NCI-H1694 treated with DMSO at 0.1 percent for 48 hours (cell line): ENCODE measurements around the gene GCKR.

Source experiments
- DNase-seq: peaks from one replicate; lab custom pipeline; 2025; lab: John Stamatoyannopoulos, UW

GCKR gene, protein sequence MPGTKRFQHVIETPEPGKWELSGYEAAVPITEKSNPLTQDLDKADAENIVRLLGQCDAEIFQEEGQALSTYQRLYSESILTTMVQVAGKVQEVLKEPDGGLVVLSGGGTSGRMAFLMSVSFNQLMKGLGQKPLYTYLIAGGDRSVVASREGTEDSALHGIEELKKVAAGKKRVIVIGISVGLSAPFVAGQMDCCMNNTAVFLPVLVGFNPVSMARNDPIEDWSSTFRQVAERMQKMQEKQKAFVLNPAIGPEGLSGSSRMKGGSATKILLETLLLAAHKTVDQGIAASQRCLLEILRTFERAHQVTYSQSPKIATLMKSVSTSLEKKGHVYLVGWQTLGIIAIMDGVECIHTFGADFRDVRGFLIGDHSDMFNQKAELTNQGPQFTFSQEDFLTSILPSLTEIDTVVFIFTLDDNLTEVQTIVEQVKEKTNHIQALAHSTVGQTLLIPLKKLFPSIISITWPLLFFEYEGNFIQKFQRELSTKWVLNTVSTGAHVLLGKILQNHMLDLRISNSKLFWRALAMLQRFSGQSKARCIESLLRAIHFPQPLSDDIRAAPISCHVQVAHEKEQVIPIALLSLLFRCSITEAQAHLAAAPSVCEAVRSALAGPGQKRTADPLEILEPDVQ

DNA sequence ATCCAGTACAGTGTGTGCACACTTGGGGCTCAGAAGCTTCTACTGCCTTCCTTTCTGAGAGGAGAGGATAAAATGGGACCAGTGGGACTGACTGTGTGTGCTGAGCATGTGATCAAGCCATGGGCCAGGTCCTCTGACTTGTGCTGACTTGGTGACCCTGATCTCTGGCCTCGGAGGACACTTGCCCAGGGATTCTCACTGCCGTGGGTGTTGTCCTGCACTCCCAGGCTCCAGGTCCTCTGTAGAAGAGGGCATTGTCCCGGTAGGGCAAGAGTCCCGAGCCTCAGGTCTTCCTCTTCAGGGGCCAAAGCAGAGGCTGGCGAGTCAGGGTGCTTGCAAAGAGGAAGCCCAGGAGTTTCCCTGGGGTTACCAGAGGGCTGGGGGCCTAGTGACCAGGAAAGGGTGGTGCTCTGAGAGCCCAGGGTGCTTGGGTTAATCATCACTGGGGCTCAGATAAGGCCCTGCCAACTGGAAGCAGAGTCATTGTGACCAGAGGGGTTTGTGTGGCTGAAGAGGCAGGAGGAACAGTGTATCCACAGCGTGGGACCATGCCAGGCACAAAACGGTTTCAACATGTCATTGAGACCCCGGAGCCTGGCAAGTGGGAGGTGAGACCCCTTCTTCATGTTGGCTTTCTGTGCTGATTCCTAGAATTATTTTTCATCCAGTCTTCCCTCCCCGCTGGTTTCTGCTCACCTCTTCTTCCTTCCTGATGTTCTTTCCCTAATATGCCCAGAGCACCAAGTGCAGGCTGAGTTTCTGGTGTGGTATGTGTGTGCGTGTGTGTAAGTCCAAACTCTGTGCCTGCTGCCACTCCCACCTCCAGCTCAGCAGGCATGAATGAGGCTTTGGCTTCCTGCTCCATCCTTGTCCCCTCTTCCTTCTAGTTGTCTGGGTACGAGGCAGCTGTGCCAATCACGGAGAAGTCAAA is at the start of gene GCKR:
TSS of gene GCKR (plus strand) at position 483 of the 931 bp plus-strand sequence. CDS start at position 549, 66 bp downstream.
- DNase-seq, result no peak

DNA sequence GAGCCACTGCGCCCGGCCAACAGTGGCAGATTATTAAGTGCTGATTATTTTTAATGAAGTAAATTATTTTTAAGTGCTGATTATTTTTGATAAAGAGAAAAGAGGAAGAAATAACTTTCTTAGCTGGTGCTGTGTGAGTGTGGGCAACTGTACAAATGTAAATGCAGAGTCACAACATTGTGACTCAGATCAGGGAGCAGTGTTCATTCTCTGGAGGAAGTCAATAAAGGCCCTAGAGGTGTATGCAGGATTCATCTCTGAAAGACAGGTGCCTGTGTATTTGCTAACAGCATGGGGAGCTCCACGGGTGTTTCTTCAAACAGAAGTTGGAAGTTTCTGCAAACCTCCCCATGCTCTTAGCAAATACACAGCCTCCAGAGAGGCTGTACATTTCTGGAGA is 48.3 kb upstream of the GCKR start:
- no peak for DNase-seq

DNA sequence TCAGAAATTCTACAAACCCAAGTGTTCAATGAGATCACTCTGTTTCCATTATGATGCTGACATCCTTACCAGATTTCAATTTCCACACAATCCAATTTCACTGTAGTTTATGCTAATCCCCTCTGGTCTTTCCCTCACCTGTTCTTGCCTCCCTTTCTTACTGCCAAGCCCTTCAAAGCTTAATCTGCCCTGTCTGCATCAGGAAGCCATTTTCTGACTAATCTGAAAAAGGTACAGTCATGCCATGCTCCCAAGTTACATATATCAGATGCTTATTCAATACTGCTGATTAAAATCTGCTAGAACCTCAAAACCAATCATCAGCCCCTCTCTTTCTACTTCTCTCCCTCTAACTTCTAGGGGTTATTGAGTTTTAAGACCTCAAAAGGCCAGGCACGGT is 45.5 kb upstream of the GCKR start:
- no peak for DNase-seq

DNA sequence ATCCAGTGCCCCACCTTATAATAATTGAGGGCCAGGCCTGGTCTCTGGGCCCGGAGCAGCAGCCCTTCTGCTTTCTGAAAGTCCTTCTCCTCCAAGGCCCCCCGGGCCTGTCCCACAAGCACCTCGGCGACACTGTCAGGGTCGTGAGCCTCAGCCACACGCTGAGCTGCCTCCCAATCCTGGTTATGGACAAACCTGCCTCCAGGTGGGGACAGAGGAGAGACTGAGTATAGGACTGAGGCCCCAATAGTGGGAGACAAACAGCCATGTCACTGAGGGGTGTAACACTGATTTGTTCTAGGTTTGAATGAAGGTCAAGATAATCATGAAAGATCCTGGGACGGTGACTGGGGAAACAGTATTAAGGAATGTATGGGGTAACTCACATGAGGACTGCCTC is 42.7 kb upstream of the GCKR start:
- no peak for DNase-seq

DNA sequence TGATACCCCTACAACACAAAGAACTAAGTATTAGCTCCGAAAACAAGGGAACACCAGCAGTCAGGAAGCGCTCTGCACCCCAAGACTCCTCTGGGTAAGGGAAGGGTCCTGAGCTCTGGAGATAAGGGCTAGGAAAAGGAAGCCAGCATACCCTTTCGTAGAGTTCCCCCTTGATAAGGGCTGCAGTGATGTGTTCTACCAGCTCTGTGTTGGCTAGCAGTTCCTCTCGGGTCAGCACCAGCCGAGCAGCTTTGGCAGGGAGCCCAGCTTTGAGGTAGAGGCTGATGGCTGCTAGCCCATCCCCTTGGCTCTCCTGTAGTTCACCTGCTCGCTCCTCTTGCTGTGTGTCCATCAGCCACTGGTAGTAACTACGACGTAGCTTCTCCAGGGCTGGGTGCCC is 35.5 kb upstream of the GCKR start:
- DNase-seq, result no peak

DNA sequence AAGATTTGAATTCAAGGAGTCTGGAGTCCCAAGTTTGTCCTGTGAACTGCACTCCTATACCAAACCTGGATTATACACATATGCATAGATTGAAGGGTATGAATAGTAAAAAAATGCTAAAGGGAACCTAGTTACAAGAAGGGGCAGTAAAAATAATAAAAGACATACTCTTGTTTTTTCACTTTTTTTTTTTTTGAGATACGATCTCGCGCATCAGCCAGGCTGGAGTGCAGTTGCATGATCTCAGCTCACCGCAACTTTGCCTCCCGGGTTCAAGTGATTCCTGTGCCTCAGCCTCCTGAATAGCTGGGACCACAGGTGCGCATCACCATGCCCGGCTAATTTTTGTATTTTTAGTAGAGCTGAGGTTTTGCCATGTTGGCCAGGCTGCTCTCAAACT is 32.2 kb upstream of the GCKR start:
- no peak for DNase-seq

DNA sequence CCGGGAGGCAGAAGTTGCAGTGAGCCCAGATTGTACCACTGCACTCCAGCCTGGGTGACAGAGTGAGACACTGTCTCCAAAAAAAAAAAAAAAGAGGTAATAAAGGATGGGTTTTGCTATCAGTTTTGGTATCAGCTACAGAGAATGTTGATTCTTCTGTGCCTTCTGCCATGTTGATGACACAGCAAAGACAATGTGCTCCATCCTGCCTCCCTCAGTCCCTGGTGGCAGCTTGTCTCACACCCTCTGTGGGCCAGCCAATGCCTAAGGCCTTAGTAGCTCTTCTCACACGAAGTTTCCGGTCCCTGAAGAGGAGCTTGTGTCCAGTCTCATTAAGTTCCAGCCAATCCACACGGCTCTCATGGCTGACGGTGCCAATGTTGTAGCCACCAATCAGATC is 24.7 kb upstream of the GCKR start:
- DNase-seq, result no peak

DNA sequence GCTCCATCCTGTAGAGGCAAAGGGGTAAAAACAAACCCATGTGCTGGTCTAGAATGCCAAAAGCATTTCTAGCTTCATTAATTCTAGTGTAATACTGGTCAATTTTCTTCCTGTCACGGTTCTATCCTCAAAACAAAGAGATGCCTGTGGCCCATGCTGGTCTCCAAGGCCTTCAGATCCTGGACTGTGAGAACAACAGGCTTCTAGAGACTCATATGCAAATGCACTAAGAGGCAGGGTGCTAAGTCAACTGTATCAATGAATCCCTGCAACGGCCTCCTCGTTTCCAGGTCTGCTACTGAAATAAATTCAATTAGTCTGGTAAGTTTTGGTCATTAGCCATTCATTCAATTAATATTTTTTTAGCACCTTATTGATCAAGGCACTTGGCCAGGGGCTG is 11.1 kb upstream of the GCKR start:
- no peak for DNase-seq

DNA sequence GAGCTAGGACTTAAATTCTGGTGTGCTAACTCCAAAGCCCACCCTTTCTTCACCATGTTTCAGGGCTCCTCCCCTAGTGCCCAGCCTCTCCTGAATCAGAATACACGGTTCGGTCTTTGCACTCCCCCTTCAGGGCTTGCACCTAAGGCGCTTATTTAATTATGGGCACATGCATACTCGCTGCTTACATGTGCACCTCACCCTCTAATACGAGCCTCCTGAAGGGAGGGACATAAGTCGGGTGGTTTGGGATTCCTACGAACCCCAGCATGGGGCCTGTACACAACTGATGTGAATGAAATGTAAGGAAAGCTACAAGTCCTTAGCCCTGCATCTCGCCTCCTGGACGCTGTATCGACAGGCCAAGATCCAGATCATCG is 7.5 kb upstream of the GCKR start:
- no peak for DNase-seq

DNA sequence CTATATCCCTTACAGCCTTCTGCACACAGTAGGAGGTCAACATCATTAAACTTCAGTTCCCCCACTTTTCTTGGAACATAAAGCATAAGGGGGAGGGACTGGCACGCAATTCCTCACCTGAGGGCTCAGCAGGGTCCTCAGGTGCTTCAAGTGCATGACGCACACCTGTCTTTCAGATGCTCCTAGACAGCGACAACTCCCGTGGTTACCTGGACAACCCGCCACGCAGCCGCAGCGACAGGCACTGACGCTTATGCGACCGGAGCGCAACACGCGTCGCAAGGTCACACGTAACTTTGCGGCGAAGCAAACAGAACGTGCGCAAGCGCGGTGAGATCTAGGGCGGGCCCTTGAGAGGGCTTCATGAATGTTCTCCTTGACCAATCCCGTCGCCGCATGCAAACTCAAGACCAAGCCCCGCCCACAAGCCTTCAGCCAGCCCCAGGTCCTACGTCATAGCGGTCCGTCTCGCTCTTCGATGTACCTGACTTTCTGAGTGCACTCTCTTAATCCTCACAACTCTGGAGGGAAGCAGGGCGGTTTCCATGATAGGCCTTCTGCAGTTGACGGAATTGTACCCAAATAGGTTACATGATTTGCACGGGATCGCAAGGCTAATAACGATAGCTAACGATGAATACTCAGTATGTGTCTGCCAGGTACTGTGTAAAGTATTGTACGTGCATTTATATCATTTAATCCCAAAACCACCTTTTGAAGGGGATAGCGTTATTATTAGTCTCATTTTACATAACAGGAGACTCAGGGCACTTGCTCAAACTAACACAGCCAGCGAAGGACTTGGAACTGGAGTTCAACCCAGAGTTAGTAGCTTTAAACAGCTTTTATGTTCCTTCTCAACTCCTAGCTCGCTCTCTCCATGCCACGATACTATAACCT is 6.9 kb upstream of the GCKR start, which contains the start of gene IFT172:
TSS of gene IFT172 (minus strand) at position 246 of the 900 bp plus-strand sequence. CDS start at position 156, 90 bp downstream.
- DNase-seq, result peak; percentile 98

DNA sequence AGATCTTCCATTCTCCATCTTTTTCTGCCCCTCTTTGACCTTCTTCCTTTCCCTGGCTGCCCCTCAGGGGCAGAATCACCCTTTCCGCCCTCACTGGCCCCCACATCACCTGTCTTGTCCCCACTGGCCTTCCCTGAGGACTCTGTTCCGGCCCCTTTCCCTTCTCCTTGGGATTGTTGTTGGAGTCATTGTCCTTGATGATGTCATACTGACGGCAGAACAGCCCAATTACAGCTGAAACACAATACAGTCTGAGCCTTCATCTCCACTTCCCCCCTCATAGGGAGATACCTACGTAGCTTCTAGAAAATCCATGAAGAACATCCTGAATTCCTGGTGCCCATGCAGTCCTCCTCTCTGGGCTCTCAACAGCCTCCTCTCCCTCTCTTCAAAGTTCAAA is 4.1 kb upstream of the GCKR start:
- DNase-seq, result no peak

DNA sequence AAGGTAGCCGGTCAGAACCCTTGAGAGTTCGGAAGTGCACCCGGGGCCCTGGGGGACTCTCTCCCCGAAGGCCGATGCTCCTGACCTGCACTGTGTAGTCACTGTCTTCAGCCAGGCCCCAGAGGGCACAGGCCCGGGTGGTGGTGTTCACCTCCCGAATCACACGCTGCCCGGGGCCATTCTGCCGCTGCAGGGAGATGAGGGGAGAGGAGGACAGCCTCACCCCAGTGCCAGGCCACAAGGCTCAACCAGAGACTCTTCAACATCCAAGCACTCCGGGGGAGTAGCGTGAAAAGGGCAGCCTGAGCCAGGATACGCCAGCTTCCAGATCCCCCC is 2.7 kb upstream of the GCKR start:
- DNase-seq, result no peak

DNA sequence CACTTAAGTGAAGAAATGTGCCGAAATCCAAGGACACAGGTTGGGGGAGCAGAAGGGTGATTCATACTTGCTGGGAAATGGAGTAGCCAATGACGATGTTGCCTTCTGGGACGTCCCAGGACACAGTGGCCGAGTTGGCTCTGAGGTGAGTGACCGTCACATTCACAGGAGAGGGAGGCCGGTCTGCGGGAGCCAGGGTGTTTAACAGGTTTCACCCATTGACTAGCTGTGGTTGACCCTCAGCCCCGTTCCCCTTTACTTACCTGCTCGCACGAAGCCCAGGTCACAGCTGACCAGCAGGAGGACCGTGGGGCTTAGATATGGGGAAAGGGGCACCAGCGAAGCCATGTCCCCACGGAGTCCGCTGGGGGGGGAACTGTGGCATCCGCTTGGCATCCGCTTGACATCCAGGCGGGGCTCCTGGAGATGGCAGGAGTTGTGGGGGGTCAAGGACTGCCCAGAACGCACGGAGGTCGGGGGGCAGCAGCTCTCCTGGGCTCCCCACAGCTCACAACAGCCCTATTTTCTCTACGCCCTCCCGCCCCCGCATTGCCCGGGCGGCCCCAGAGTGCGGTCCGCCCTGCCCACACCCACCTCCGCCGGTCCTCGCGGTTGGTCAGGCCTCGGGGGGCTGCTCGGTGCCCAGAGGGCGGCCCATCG is 2.2 kb upstream of the GCKR start:
- DNase-seq, result no peak

DNA sequence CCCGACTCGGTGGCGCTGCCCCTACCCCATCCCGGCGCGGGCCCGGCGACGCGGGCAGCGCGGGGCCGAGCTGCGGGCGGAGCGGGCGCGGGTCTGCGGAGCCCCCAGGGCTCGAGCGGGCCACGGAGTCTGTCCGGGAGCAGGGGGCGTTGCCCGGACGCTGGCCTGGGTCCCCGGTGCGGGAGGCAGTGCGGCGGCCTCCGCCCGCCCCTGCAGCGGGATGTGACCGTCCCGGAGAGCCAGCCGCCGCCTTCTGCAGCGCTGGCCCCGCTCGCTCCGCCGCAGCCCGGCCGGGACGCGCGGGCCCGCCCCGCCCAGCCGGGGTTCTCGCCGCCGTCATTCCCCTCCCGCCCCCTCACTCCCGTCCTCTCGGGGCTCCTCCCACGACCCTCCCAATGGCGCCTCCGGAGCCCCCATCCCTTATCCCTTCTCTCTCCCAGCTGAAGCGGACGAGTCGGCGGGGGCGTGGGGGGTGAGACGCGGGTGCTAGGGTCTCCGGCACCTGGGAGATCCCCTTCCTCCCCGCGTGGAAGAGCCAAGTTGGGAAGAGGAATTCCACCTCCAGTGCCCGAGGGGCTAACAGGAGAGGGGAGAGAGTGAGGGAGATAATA is 1.6 kb upstream of the GCKR start, which contains the start of gene FNDC4:
TSS of gene FNDC4 (minus strand) at position 257 of the 611 bp plus-strand sequence. CDS start 521 bp downstream, outside the sequence.
- peak; percentile 28 for DNase-seq

DNA sequence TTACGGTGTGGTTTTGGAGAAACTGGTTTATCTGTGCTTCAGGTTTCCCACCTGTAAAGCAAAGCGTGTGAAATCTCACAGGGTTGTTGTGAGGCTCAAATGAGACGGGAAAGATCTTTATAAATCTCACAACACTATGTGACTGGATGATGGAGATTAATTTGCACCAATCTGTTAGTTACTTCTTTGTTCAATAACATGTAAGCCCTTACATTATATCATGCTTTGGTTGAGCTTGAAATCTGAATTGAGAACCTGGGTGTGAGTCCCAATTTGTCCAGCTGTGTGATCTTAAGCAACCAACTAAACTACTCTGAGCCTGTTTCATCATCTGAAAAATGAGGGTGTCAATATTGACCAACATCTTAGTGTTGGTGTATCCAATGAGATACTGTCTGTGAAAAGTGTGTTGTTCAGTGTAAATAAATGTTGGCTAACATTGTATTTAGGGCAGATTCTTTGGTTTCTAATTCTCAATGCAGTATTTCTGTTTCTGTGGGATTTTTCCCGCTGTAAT is 741 bp upstream of the GCKR start:
- no peak for DNase-seq

DNA sequence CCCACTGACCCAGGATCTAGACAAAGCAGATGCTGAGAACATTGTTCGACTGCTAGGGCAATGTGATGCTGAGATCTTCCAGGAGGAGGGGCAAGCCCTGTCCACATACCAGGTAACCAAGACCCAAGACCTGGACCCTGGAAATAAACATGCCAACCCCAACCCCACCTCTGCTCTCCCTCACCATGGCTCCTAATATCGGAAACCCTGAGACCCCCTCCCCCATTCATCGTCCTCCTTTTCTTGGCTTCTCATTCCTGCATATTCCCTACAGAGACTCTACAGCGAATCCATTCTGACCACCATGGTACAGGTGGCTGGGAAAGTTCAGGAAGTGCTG is 619 bp downstream of the GCKR start:
- no peak for DNase-seq

DNA sequence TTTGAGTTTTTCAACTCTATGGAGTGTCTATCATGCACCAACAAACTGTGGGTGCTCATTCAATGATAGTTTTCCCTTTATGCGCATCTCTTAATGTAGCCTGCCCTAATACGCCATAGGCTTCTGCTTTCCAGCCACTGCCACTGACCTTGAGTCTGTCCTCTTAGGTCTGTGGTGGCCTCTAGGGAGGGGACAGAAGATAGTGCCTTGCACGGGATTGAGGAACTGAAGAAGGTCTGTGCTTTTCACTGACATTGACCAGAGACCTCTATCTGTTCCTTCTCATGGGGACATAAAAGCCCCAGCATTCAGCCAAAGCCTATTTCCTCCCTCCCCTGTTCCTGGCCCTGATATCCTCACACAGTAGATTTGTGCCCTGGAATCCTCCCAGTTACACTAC is 2.3 kb downstream of the GCKR start:
- no peak for DNase-seq

DNA sequence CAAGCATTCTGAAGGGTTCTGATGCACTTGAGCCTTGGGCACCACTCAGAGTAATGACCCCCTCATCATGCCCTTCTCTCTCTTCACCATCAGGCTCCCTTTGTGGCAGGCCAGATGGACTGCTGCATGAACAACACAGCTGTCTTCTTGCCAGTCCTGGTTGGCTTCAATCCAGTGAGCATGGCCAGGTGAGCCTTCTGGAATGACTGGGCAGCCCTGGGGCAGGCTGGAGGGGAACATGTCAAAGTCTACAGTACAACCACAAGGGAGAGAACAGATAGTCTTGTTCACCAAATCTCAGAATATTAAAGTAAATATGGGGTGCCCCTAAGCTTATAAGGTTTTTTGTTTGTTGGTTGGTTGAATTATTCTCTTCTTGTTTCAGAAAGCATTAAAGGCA is 4.4 kb downstream of the GCKR start:
- no peak for DNase-seq

DNA sequence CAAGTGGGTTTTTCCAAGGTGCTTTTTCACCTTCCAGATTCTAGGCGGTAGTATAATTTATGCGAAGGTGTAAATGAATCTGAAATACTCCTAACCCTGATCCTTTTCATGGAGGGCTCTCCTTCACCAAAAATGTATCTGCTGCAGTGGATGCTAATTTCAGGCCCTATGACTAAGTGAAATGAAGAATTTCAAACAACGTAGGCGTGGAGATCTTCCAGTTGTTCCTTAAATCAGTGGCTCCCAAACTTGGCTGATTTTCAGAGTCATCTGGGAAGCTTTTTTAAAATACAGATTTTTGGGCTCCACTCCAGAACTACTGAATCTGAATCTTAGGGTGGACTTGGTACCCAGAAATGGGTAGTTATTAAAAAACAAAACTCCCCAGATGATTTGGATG is 5.5 kb downstream of the GCKR start:
- no peak for DNase-seq

DNA sequence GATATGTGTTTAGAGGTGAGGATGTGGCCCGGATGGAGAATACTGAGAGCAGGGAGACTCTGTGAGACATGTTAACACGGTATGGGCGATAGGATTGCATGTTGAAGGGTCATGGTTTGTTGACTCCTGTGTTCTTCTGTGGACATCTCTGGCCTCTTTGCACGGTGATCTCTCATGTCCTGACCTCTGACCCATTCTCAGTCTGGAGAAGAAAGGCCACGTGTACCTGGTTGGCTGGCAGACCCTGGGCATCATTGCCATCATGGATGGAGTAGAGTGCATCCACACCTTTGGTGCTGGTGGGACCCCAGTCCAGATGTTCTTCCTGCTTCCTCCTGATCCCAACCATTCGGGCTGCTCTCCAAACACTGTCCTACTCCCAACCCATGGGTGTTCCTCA is 9.9 kb downstream of the GCKR start:
- no peak for DNase-seq
